HG03103 (cell line): Measurements from ENCODE around the gene ST6GALNAC4.

Source experiments
- ATAC-seq: cut with Tn5 transposase; IDR thresholded peaks from one replicate; pipeline ENCODE4 v1.9.1; 2021; ENCODE audit warnings: low read depth; ENCODE audit not compliant: unreplicated experiment

ST6GALNAC4 gene

DNA sequence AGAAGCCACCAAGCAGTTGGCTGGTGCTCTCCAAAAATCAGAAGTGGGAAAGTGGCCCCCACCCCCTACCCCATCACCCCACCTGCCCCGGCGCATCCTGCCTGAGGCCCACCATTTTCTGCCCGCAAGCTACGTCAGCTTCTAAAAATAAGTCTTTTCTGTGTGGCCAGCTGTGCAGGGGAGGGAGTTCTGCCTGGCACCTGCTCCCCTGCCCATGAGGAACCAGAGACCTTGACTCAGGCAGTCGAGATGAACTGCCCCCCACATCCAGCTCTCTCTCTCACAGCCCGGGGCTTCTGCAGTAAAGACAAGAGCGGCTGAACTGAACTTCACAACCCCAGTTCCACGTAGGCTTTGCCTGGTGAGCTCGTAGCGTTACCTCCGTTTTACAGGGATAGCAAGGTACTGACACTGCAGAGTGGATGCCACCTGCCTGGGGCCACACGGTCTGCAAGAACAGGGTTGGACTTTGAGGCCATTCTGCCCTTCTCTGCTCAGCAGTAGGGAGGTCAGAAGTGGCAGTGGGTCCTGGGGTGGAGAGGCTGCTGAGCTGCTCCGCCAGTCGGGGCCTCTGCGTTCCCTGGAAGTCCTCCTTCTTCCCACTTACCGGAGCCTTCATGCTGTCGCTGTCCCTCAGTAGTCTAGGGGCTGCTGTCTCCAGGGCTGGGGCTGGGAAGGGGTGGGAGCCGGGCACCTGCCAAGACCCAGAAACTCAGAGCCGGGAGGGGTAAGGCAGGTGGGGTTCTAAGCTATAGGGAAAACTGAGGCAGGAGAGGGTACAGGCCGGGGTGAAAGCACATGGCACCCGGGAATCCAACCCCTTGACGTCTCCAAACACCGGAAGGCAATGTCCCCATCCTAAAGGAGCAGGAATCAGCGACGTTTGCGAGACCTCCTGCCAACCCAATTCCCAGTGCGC is 781 bp downstream of the ST6GALNAC4 start:
- ATAC-seq, result no peak

DNA sequence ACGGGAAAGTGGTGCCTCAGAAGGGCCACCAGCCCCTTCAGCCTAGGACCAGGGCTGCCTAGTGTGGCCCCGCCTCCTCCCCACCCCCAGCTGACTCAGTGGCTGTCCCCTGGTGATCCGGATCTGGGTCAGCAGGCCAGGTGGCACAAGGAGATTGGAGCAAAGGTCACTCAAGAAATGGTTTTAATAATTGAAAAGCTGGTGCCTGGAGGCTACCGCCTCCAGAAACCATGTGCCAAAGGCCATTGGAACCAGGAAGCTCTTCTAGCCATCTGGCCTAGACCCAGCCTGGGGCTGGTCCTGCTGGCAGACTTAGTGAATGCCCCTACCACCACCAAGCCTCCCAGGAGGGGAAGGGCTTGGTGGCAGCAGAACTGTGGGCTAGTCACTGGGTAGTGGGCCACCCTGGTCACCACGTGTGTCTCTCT is 1.5 kb downstream of the ST6GALNAC4 start:
- ATAC-seq, result no peak

- no peak for ATAC-seq
Measured at GRCh38 chr9:127913682-127914081, 3.2 kb downstream of the ST6GALNAC4 start.

DNA sequence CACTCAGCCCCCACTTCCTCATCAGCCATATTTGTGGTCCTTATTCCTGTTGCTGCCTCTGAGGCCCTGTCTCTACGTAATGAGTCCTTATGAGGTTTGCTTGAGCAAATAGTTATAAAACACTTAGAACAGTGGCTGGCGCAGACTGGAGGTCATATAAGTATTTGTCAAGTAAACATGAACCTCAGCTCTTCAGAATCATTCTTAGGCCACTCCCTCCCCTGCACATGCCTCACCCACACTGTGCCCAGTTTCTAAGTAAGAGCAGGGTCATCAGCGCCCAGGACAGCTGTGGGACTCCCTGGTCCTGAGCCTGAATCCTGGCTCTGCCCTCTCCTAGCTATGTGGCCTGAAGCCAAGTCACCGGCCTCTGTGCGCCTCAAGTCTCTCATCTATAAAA is 4.0 kb downstream of the ST6GALNAC4 start:
- no peak for ATAC-seq

DNA sequence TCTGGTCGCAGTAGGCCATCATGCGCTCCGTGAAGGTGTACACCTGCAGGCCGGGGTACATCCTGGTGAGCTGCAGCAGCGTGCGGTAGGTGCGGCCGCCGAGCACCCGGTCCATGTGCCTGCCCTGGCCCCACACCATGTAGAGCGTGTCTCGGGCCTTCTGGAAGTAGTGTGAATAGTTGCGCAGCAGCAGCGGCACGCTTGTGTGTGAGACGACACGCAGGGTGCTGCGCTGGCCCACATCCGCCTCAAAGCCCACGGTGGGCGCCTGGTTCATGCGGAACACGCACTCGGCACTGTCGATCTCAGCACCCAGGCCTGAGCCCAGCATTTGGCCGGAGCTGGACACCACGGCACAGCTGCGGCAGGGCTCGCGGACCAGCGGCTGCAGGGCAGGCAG is 4.5 kb downstream of the ST6GALNAC4 start:
- no peak for ATAC-seq

DNA sequence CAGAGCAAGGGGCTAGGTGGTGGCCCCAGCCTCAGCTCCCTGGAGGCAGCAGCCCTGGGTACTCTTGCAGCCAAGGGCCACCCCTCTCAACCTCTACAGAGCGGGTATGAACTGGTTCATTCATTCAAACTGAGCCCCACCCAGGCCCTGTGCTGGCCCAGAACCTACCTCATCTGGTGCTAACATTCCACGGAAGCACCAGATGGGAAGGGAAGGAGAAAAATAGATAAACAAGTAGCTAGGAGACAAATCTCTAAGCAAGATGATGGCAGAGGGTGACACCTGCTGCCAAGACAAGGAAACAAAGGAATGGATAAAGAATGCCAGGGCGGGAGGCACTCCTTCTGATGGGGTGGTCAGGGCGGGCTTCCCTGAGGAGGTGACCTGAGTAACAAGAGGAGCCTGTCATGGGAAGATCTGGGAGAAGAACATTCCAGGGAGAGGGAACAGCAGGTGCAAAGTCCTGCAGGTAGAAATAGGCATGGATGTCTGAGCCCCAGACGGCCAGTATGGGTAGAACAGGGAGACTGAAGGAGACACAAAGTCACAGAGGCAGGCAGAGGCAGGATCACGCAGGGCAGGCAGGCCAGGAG is 6.1 kb downstream of the ST6GALNAC4 start:
- ATAC-seq, result no peak

DNA sequence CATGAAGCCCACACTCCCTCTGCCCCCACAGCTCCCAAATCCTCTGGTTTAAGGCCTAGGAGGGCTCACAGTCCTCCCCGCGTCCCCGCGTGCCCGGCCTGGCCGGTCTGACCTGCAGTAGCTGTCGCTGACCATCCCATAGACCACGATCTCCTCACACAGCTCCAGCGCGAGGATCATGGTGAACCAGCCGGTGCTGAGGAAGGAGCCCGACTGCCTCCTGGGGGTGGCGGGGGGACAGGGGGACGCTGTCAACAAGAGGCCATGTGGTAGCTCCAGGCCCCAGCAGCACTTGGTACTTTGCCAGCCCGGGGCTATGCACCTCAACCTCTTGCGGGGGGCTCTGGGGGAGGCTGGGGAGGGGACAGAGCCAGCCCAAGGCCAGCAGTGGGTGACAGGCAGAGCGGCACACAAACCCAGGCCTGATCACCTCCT is 7.0 kb downstream of the ST6GALNAC4 start:
- ATAC-seq, result no peak

DNA sequence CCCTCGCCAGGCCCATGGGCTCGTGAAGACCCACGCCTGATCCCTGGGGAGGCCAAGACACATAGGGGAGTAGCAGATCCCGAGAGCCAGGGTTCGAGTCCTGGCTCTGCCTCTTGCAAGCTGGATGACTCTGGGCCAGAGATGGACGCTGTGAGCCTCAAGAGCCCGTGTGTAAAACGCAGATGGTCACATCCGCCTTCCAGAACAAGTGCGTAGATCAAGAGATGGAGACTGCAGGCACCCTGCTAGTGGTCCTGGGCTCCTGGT is 8.2 kb downstream of the ST6GALNAC4 start:
- ATAC-seq, result no peak

GRCh38 chr9:127907867-127908659 is 8.8 kb downstream of the ST6GALNAC4 start:
- no peak for ATAC-seq

DNA sequence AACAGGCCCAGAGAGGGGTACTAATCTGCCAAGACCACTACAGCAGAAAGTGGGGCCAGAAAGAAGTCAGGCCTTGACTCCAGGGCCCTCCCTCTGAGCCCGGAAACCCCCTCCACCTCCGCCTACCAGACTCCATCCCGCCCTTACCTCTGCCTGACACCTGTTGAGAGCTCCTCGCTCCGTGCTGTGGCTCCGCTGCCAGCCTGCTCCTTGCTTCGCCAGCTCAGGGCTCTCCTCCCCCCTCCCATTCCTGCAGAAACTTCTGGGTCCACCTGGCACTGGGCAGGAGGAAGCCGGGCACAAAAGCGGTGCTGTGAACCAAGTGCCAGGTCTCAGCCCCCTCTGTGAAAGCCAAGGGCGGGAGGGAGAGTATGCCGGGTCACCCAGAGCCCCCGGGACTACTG is 11.1 kb downstream of the ST6GALNAC4 start:
- no peak for ATAC-seq

- no peak for ATAC-seq
Measured at GRCh38 chr9:127905004-127905728, 11.7 kb downstream of the ST6GALNAC4 start.

DNA sequence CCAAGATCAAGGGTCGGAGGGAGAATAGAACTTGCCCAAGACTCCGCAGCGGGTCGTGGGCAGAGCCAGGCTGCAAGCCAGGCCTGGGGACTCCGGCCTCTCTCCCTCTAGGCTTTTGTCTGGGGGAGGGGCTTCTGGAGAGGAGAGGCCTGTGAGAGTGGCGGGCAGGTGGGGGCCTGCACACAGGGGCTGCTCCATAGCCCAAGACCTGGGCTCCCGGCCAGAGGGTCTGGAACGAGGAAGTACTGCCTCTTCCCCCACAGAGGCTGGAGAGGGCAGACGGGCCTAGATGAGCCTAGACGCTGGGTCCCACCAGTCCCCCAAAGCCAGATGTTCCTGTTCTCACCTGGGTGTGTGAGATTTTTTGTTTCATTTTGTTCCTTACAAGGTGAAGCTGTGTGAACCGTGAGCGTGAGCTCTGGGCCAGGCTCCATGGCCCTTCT is 12.3 kb downstream of the ST6GALNAC4 start:
- no peak for ATAC-seq

- ATAC-seq, result no peak
Measured at GRCh38 chr9:127903557-127904475, 13.0 kb downstream of the ST6GALNAC4 start.

- no peak for ATAC-seq
Measured at GRCh38 chr9:127899128-127899943, 17.5 kb downstream of the ST6GALNAC4 start, which contains the start of gene ST6GALNAC6. Gene ST6GALNAC6 (minus strand): TSS chr9:127899603. CDS start chr9:127897981, 1,622 bp downstream.

GRCh38 chr9:127898433-127899127 is 18.3 kb downstream of the ST6GALNAC4 start:
- ATAC-seq, result no peak

GRCh38 chr9:127897193-127897692 is 19.6 kb downstream of the ST6GALNAC4 start:
- no peak for ATAC-seq

GRCh38 chr9:127896395-127897192 is 20.2 kb downstream of the ST6GALNAC4 start:
- ATAC-seq, result no peak
